Measurements from ENCODE around the gene GTF2F2. TPM values are rescaled to one million over a fixed set of nuclear protein-coding genes. Genes with fewer than 3 reads are reported as not detected.

GTF2F2 gene
- total RNA-seq, 1 donor from 2014 or later, result 6.4 TPM

DNA sequence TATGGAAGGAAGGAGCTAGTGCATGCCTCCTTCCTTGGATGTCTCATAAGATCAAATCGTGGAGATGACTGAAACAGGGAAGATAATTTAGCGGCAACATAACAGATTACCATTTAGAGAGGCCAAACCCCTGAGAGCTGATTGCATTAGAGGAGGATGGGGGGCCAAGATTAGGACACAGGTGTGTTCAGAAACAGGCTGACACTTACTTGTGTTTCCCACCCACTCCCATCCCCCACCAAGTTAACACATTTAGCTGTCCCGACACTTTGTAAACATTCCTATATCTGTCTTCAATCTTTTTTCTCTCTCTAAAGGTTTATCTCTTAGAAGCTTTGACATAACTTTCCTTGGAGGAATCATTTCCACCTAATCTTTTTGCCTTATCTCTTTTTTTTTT is 129.4 kb downstream of the GTF2F2 start:
- intact Hi-C loops (cut with DNase I), result no loop called here

DNA sequence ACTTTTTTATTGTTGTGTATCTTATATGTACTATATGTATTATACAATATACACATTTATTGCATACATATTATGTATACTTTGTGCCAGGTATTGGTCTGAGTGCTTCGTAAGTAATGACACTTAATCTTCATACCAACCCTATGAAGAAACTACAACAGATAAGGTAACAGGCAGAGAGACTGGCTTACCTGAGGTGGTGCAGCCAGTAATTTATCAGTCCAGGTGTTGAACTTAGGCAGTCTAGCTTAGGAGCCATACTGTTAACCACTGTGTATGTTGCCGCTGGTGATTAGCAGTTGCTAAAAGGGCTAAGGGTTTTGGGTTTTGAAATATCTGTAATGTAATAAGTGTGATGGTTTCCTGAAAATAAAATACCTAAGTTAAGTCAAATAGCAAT is 134.1 kb downstream of the GTF2F2 start:
- TF ChIP-seq, protein P1, sequence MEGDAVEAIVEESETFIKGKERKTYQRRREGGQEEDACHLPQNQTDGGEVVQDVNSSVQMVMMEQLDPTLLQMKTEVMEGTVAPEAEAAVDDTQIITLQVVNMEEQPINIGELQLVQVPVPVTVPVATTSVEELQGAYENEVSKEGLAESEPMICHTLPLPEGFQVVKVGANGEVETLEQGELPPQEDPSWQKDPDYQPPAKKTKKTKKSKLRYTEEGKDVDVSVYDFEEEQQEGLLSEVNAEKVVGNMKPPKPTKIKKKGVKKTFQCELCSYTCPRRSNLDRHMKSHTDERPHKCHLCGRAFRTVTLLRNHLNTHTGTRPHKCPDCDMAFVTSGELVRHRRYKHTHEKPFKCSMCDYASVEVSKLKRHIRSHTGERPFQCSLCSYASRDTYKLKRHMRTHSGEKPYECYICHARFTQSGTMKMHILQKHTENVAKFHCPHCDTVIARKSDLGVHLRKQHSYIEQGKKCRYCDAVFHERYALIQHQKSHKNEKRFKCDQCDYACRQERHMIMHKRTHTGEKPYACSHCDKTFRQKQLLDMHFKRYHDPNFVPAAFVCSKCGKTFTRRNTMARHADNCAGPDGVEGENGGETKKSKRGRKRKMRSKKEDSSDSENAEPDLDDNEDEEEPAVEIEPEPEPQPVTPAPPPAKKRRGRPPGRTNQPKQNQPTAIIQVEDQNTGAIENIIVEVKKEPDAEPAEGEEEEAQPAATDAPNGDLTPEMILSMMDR (IDR thresholded peaks at IDR 0.05), result no peak
- Histone ChIP-seq H3K27me3 (no peaks in the 10 kb centered on the region), H3K4me3 (no peak overlapping the region), H3K9me3 (no peaks in the 10 kb centered on the region), H3K27ac (no peak overlapping the region), H3K4me1 (no peaks in the 10 kb centered on the region), H3K36me3 (peaks cover 6 to 7% of the 10 kb centered on the region in 2 donors)
- intact Hi-C loops (cut with DNase I), result no loop called here
- no peak for DNase-seq (ENCODE audit: low spot score in 2 of 2)

More for the DNA sequence above, 129.4 kb downstream of the GTF2F2 start:
- H3K27ac ChIP-seq, result no peak overlapping the region
- H3K4me3 ChIP-seq, result no peak overlapping the region
- DNase-seq (ENCODE audit: low spot score in 2 of 2), result no peak
- no peaks in the 10 kb centered on the region for H3K27me3 ChIP-seq
- TF ChIP-seq, protein P1 (IDR thresholded peaks at IDR 0.05), result no peak
- H3K9me3 ChIP-seq, result no peaks in the 10 kb centered on the region
- peaks cover 6 to 7% of the 10 kb centered on the region in 2 donors for H3K36me3 ChIP-seq
- H3K4me1 ChIP-seq, result no peaks in the 10 kb centered on the region

DNA sequence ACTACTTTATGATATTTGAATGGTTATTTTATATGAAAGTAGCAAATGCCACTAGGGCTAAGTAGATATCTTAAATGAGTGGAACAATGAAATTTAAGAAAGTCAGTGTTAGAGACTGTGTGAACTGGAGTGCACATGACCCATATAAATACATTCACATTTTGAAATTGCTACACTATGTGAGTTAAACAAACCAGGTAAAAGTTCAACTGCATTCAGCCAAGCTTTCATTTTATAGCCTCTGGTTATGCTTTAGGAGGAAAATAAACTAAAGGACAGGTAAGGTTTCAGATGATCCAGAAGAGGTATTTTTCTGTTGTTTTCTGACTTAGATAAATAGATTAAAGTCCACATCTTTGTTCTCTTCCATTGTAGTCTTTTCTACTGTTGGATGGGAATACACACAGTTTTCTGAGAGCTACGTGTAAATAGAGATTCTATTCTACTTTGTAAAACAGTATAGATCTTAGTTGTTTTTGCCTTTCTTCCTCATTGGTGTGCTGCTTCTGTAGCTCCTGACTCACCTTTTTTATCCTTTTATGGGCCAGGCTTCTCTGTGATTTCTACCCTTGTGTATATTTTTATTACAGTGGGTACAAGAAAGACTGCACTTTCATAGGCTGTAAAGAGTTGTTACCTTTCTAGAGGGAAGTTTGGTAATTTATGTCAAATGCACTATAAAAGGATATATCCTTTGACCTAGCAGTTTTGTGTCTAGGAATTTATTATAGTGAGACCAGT is 135.1 kb downstream of the GTF2F2 start:
- H3K4me3 ChIP-seq, result no peak overlapping the region
- no peak for DNase-seq (ENCODE audit: low spot score in 2 of 2)
- intact Hi-C loops (cut with DNase I), result no loop called here
- no peaks in the 10 kb centered on the region for H3K27me3 ChIP-seq
- no peak overlapping the region for H3K27ac ChIP-seq
- TF ChIP-seq, protein P1 (IDR thresholded peaks at IDR 0.05), result no peak
- H3K9me3 ChIP-seq, result no peaks in the 10 kb centered on the region
- H3K4me1 ChIP-seq, result no peaks in the 10 kb centered on the region
- peaks cover 6 to 7% of the 10 kb centered on the region in 2 donors for H3K36me3 ChIP-seq

DNA sequence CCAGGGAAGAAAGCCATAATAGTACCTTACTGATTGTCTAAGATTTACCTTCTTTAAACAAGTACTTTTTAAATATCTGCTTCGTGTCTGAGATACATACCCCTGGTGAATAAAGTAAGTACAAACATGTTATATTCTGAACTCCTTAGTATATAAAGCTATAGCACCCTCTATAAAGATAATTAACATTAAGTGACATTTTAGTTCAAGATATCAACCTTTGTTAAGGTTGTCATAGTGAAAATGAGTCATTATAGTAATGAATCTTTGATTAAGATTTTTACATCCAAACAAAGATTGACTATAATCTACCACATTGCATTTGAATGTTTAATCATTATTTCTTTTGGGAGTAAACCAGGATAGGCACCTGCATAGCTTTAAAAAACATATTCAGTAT is 135.9 kb downstream of the GTF2F2 start:
- H3K27me3 ChIP-seq, result no peaks in the 10 kb centered on the region
- no peaks in the 10 kb centered on the region for H3K9me3 ChIP-seq
- no peak overlapping the region for H3K27ac ChIP-seq
- TF ChIP-seq, protein P1 (IDR thresholded peaks at IDR 0.05), result no peak
- DNase-seq (ENCODE audit: low spot score in 2 of 2), result no peak
- intact Hi-C loops (cut with DNase I), result no loop called here
- peaks cover 6 to 7% of the 10 kb centered on the region in 2 donors for H3K36me3 ChIP-seq
- H3K4me3 ChIP-seq, result no peak overlapping the region
- no peaks in the 10 kb centered on the region for H3K4me1 ChIP-seq

DNA sequence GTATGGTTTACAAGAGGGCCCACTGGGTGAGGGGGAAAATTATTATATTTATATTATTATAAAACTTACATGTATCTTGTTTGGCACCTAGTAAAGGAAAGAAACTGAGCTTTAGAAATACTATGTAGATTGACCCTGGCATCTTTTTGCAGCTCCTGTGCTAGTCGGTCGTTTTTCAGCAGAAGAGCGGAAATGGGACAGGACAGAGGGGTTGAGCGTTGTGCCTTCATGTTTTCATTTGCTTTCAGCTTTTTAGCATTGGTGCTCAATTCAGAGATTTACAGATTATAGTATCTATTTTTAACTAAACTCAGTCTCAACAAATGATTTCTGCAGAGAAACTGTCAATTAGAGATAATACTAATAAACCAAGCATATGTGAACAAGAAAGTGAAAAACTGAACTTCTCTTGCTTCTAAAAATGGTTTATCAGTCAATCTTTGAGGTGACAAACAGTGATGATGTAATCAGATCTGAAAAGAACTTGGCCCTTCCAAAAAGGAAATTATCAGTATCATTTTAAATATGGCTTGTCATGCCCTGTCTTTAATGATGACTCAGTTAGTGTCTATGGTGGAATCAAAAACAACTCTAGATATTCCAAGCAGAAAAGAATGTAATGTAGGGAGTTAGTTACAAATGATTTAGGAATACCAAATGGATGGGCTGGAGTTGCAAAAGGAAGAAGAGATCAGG is 137.5 kb downstream of the GTF2F2 start:
- no peak overlapping the region for H3K4me3 ChIP-seq
- no peak overlapping the region for H3K27ac ChIP-seq
- TF ChIP-seq, protein P1 (IDR thresholded peaks at IDR 0.05), result no peak
- intact Hi-C loops (cut with DNase I), result no loop called here
- no peaks in the 10 kb centered on the region for H3K4me1 ChIP-seq
- peaks cover 6 to 7% of the 10 kb centered on the region in 2 donors for H3K36me3 ChIP-seq
- H3K9me3 ChIP-seq, result no peaks in the 10 kb centered on the region
- no peaks in the 10 kb centered on the region for H3K27me3 ChIP-seq
- DNase-seq (ENCODE audit: low spot score in 2 of 2), result no peak

All from ascending aorta (tissue), 2 donors.